HG03571 (cell line): ENCODE results near the gene RABGAP1L.
"Not testable (repeated sequence)": the region's sequence is repeated elsewhere in the genome, so short reads cannot be mapped to it uniquely, and the experiment has no call there.

Source experiments
- ATAC-seq: cut with Tn5 transposase; IDR thresholded peaks from one replicate; pipeline ENCODE4 v1.9.1; 2021; ENCODE audit not compliant: unreplicated experiment

RABGAP1L gene

DNA sequence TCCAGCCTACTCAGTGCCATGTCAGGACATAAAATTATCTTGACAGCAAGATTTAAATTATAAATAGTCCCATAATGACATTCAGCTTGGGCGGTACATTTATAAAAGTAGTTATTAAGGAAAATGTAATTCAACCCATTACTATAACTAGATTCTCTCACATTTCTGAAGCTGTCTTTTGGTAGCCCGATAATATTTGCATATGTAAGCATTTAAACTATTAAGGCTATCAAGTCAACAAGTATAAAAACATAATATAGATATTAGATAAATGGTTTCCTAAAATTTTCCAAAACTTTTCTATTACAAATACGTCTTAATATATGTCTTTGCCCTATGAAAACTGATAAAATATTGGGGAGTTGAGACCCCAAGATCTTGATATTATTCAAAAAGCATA is 266.8 kb downstream of the RABGAP1L start:
- ATAC-seq = no peak

- no peak for ATAC-seq
Measured at GRCh38 chr1:174428033-174428432, 268.7 kb downstream of the RABGAP1L start.

- ATAC-seq = no peak
Measured at GRCh38 chr1:174428739-174429138, 269.4 kb downstream of the RABGAP1L start.

GRCh38 chr1:174433451-174433850 is 274.1 kb downstream of the RABGAP1L start:
- no peak for ATAC-seq

- ATAC-seq = no peak
Measured at GRCh38 chr1:174445351-174445750, 286.0 kb downstream of the RABGAP1L start.

DNA sequence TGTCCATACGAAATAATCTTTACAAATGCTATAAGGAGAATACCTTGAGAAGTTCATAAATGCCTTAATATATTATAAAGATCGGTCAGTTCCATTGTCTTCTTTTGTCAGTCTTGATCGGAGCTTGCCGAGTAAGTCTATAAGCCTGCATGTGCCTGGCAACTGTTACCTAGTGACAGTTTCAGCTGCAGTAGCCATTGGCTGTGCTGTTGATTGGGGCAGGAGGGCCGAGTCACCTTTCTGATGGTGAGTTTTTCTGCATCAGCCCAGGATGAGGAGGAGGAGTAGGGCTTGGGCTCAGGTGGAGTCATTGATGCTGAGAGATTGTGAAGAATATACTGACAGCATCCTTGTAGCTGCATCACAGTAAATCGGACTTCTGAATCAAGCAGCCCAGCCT is 286.5 kb downstream of the RABGAP1L start:
- ATAC-seq = no peak

- ATAC-seq = no peak
Measured at GRCh38 chr1:174447866-174448530, 288.7 kb downstream of the RABGAP1L start, which contains the start of gene GPR52. Gene GPR52, plus strand, starts transcription at chr1:174447964. Its CDS starts 148 bp downstream, at chr1:174448112.

DNA sequence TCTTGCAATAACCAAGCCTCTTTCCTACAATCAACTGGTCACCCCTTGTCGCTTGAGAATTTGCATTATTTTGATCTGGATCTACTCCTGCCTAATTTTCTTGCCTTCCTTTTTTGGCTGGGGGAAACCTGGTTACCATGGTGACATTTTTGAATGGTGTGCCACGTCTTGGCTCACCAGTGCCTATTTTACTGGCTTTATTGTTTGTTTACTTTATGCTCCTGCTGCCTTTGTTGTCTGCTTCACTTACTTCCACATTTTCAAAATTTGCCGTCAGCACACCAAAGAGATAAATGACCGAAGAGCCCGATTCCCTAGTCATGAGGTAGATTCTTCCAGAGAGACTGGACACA is 289.2 kb downstream of the RABGAP1L start:
- no peak for ATAC-seq

- no peak for ATAC-seq
Measured at GRCh38 chr1:174448974-174449373, 289.7 kb downstream of the RABGAP1L start.

GRCh38 chr1:174451408-174451807 is 292.1 kb downstream of the RABGAP1L start:
- ATAC-seq = no peak

DNA sequence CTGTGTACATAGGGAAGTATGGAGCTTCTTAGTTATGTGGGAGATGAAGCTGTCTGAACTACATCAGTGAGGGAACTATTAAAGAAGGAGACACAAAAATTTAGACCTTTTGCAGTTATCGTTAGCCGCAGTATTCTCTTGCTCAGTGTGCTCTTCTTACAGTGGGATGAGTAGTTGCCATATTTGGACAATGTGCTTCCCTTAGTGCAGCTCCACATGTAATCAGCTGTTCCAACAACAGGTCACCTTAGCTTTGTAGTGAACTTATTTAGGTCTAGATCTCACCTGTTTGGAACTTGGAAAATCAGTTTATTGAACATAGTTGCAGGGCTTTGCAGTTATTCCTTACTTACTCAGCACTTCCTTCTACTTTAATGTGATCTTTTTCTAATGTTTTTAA is 306.5 kb downstream of the RABGAP1L start:
- ATAC-seq = no peak

- no peak for ATAC-seq
Measured at GRCh38 chr1:174466607-174467006, 307.3 kb downstream of the RABGAP1L start.

DNA sequence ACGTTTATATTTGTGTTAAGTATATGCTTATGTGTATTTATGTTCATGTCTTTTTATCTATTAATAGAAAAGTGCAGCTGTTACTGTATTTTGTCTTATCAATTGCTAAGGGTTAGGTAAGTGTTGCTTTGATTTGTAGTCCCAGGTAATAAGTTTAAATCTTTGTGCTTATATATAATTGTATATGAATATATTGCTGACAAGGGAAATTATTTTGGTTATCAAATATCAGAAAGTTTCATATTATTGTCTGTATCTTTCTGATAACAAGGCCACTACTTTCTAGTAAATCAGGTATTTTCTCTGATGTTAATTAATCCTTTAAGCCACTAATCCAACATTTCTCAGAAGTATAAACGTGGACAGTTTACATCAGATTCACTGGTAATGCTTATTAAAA is 309.7 kb downstream of the RABGAP1L start:
- no peak for ATAC-seq

DNA sequence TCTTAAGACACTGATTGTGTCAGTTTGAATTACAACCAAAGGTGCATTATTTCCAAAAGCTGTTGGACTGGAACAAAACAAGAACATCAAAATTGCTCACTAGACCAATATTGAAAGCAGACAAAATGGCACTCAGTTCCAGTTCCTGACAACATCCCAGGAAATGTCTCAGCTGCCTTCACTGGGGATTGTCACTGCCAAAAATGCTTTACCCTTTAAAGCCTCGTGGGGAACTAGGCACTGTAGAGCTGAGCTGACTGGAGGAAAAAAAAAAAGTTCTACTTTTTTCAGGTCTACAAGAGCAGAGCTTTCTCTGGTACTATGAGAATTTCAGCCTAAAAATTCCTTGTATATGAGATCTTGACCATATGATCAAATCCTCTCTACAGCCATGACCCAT is 310.4 kb downstream of the RABGAP1L start:
- ATAC-seq = no peak

DNA sequence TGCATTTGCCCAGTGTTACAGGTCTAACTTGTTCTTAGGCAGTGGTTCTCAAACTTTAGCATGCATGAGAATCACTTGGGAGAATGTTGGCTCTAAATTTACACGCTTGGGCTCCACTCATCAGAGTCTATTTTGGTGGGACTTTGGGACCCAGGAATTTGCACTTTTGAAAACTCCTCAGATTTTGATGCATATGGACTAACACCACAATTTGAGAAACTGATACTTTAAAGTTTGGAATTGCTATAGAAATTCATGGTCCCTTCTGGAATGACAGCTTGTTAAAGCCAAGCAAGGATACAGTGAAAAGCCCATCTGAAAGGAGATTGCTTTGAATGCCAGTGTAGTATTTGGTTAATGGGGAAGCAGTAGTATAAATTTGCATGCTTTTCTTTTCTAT is 320.0 kb downstream of the RABGAP1L start:
- ATAC-seq = no peak

GRCh38 chr1:174480324-174480723 is 321.0 kb downstream of the RABGAP1L start:
- ATAC-seq = no peak

- no peak for ATAC-seq
Measured at GRCh38 chr1:174491606-174492005, 332.3 kb downstream of the RABGAP1L start.

DNA sequence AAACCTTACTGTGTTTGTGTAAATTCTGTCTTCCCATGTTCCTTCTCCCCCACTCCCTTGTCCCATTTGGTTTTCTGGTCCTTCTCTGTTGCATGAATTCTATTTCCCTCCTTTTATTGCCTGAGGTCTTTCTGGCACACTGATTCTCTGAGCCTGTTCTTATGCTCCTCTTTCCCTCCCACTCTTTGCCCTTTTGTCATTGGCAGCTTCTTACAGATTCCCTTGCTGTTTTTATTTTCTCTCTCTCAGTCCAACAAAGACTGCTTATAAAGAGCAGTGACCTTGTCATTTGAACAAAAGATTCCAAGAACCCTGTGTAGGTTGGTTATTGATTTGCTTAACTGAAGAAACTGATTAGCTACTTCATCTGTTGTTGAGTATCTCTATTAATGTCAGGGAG is 338.2 kb downstream of the RABGAP1L start:
- ATAC-seq = no peak

DNA sequence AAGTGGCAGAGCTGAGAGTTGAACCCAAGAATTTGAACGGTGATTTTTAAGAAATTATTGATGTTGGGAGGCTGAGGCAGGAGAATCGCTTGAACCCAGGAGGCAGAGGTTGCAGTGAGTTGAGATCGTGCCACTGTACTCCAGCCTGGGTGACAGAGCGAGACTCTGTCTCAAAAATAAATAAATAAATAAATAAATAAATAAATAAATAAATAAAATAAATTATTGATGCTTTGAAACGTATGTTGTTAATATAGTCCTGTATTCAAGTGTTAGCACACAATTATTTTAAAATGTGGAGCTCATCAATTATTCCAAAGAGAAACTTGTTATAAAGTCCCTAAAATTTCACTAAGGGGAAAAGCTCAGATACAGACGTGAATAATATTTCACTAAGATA is 357.4 kb downstream of the RABGAP1L start:
- not testable (repeated sequence) for ATAC-seq

- ATAC-seq = no peak
Measured at GRCh38 chr1:174519844-174520243, 360.5 kb downstream of the RABGAP1L start.

DNA sequence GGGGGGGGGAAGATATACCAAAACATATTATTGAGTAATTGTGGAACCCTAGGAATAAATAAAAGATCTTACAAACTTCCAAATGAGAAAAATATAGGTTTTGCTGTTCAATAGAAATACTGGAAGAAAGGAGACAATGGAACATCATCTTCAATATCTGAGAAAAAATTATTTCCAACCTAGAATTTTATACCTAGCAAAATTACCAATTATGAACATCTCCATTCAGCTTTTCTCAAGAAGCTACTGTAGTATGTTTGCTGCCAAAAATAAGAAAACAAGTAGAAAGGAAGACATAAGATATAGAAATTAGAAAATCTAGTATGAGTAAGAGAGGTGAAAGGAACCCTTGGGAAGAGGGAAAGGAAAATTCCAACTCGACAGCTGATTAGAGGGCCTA is 372.4 kb downstream of the RABGAP1L start:
- ATAC-seq = no peak

DNA sequence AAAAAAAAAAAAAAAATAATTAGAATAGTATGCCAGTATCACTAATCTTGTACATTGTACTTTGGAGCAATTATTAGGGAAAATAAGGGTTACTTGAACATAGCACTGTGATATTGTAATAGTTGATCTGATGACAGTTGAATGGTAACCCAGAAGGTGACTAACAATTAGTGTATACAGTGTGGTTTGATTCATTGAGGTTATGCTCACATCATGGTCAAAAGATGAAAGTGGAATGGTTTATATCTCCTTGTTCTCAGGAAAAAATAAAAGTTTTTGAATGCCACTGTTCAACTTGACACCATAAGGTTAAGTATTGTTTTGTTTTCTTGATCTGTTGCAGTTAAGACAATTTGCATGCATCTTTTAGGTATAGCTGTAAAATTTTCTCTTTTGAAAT is 375.5 kb downstream of the RABGAP1L start:
- ATAC-seq = no peak

GRCh38 chr1:174535207-174535606 is 375.9 kb downstream of the RABGAP1L start:
- ATAC-seq = no peak
